HuH-7 (cell line): ENCODE measurements around the gene SLC22A3.
"Not testable (repeated sequence)": the region's sequence is repeated elsewhere in the genome, so short reads cannot be mapped to it uniquely, and the experiment has no call there.

Source experiments
- DNase-seq: peaks from one replicate; pipeline ENCODE4 v3.0.0; 2011; ENCODE audit warnings: low spot score

Gene SLC22A3

GRCh38 chr6:160445130-160445529 lies 97.0 kb downstream of the SLC22A3 start:
- DNase-seq, result no peak

GRCh38 chr6:160447350-160447749 lies 99.2 kb downstream of the SLC22A3 start:
- no peak for DNase-seq

GRCh38 chr6:160449787-160450186 lies 101.6 kb downstream of the SLC22A3 start:
- DNase-seq, result not testable (repeated sequence)

GRCh38 chr6:160450849-160451248 lies 102.7 kb downstream of the SLC22A3 start:
- no peak for DNase-seq

- no peak for DNase-seq
These were observed 106.1 kb downstream of the SLC22A3 start for GRCh38 chr6:160454303-160454702.

GRCh38 chr6:160455081-160455480 lies 106.9 kb downstream of the SLC22A3 start:
- no peak for DNase-seq

GRCh38 chr6:160455541-160456213 lies 107.5 kb downstream of the SLC22A3 start:
- peak; percentile 85 for DNase-seq

GRCh38 chr6:160456214-160456546 lies 108.0 kb downstream of the SLC22A3 start:
- DNase-seq, result no peak

- no peak for DNase-seq
These were observed 109.6 kb downstream of the SLC22A3 start for GRCh38 chr6:160457823-160458222.

GRCh38 chr6:160461641-160462040 lies 113.5 kb downstream of the SLC22A3 start:
- DNase-seq, result no peak

- DNase-seq, result no peak
These were observed 113.9 kb downstream of the SLC22A3 start for GRCh38 chr6:160462116-160462515.

GRCh38 chr6:160462551-160463109 lies 114.5 kb downstream of the SLC22A3 start:
- no peak for DNase-seq

- DNase-seq, result no peak
These were observed 116.6 kb downstream of the SLC22A3 start for GRCh38 chr6:160464744-160465143.

- DNase-seq, result peak; percentile 8
These were observed 119.2 kb downstream of the SLC22A3 start for GRCh38 chr6:160467261-160467871.

- DNase-seq, result no peak
These were observed 121.0 kb downstream of the SLC22A3 start for GRCh38 chr6:160469153-160469552.

- DNase-seq, result not testable (repeated sequence)
These were observed 127.9 kb downstream of the SLC22A3 start for GRCh38 chr6:160476056-160476455.

GRCh38 chr6:160477072-160477471 lies 128.9 kb downstream of the SLC22A3 start:
- not testable (repeated sequence) for DNase-seq

GRCh38 chr6:160477901-160478300 lies 129.7 kb downstream of the SLC22A3 start:
- no peak for DNase-seq

- DNase-seq, result no peak
These were observed 138.9 kb downstream of the SLC22A3 start for GRCh38 chr6:160487116-160487515.

- no peak for DNase-seq
These were observed 140.9 kb downstream of the SLC22A3 start for GRCh38 chr6:160489091-160489490.

GRCh38 chr6:160494576-160494975 lies 146.4 kb downstream of the SLC22A3 start:
- no peak for DNase-seq

GRCh38 chr6:160500639-160501038 lies 152.5 kb downstream of the SLC22A3 start:
- DNase-seq, result no peak
